HuH-7.5 (cell line): ENCODE measurements around the gene NDUFS6.

Experiments used
- DNase-seq: peaks from one replicate; pipeline ENCODE4 v3.0.0; 2011; ENCODE audit warnings: low spot score

The NDUFS6 gene

DNA sequence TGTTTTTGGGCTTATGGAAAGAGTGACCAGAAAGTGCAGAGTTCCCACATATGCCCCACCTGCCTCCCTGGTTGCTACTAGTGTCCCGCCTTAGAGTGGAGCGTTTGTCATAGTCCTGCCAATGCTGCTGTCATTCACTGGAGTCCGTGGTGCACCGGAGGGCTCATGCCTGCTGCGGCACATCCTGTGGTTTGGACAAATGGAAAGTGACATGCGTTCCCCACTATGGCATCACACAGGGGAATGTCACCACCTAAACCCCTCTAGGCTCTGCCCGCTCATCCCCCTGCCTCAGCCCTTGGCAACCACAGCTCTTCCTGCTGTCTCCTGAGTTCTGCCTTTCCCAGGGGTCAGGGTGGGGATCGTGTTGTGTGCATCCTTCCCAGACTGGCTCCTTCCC lies 52.3 kb downstream of the NDUFS6 start:
- DNase-seq: no peak

DNA sequence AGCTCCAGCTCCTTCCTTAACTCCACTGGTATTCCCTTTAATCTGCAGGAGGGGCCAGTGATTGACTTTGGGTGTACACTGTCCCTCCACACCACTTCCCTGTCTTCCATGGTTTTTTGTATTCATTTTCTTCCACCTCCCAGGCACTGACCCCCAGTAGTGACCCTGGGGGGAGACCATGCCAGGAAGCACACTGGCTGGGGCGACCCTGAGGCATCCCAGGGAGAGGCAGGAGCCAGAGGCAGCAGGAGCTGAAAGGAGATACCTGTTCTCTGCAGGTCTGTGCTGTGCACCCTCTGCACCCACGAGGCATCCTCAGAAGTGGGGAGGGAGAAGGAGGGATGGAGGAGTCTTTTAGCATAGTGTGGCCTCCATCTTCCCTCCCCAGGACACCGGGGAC lies 53.9 kb downstream of the NDUFS6 start:
- DNase-seq: no peak

DNA sequence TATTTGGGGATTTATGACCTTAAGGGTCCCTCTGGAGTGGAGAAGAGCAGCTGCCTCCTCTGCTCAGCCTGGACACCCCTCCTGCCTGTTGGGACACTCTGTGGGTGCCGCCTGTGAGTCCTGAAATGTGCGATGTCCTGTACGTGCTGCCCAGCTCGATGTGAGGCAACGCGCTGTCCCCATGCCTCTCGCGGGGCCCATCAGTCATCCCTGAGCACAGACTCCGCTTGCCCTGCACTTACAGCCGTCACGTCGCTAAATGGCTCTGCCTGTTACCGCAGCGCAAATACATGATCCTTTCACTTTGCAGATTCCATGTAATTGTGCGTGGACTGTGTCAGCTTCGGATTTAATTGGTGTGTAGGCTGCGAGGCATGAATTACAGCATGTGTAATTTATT lies 54.4 kb downstream of the NDUFS6 start:
- no peak for DNase-seq

DNA sequence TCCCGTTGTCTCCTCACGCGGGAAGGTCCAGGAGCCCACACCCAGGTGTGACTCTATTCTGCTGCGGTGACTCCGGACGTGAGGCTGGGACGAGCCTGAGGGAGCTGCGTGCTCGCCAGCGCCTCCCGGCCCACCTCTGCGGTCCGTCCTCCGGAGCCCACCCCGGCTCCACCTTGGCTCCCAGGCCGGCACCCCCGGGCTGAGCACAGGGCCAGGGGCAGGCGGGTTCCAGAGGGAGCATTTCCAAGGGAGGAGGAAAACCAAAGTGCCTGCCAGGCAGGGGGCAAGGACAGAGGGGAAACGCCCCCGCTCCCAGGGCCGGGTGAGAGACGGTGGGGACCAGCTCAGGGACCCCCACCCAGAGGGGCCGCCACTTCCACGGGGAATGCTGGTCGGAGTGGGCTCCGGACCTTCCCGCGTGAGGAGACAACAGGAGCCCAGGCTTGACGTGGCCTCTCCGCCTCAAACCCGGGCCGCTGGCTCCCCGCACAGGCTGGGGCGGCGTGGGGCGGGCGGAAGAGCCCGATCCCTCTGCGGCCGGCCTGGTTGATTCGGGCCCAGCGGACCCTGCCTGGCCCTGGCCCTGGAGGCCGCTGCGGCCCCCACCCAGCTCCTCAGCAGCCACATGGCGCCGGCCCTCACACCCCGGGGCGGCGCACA lies 55.5 kb downstream of the NDUFS6 start:
- no peak for DNase-seq

DNA sequence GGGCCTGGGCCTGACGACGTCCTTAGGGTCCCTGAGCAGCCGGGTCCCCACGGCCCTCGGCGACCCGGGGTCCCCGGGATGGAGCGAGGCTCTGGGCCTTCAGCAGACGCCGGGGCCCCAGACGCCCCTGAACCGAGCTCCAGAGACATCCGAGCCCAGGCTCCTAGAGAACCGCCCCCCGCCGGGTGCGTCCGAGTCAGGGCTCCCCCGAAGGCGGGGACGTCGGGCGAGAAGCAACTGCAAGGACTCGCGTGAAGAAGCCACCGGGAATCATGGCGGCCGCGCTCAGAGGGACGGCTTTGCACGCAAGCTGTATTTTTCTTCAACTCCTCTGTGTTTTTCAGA lies 56.0 kb downstream of the NDUFS6 start:
- no peak for DNase-seq

DNA sequence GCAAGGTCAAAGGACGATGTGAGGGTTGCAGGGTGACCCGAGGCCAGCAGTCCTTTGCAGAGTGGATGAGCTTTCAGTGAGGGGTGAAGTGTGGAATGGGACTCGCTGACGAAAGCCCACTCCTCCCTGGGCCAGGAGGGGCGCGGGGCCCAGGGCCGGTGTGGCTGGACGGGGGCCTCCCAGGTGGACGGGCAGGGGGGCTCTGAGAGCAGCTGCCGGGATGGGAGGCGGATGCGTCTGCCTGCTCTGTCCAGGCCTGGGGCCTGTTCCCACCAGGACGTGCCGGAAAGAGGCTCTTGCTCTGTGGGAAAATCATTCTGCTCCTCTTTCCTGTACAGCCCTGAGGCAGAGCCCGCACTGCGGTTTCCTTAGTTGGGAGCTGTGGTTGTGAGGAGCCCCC lies 57.2 kb downstream of the NDUFS6 start:
- DNase-seq: no peak

DNA sequence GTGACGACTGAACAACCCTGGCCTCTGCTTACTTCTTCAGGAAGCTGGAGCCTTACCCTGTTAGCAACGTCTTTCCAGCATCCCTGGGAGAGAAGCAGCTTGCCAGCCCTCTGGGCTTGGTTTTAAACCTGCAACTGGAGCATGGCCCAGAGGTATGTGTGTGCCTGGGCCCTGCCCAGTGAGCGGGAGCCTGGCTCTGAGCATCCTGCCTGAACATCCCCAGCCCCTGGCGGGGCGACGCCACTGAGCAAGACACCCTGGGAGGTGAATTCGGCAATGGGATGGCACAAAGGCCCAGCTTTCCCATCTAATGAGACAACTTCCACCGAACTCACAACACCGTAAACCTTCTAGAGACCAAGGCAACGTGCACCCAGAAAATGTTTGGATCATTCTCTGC lies 57.9 kb downstream of the NDUFS6 start:
- no peak for DNase-seq

DNA sequence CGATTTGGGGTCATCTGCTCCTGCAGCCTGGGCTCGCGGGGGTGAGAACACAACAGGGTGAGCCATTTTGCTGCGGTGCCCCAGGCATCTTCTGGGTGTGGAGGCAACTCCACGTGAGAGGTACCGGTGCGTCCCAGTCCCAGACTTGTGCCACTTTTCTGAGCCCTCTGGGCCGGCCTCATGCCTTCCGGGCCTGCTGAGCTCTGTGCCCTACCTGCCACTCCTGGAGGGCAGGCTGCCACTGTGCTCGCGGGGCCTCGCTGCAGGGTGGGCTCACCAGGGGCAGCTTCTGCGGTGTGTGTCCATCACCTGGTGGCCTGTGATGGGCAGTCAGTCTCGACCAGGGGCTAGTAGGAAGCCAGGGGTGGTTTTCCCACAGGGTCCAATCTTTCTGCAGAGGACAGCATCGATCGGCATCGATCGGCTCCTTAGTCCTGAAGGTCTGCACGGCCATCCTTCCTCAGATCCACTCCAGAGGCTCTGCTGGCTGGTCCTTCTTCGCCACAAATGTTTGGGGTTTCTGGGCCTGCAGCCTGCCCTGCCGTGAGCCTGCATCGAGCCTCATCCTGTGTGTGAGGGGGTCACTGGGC lies 58.9 kb downstream of the NDUFS6 start:
- DNase-seq: no peak

DNA sequence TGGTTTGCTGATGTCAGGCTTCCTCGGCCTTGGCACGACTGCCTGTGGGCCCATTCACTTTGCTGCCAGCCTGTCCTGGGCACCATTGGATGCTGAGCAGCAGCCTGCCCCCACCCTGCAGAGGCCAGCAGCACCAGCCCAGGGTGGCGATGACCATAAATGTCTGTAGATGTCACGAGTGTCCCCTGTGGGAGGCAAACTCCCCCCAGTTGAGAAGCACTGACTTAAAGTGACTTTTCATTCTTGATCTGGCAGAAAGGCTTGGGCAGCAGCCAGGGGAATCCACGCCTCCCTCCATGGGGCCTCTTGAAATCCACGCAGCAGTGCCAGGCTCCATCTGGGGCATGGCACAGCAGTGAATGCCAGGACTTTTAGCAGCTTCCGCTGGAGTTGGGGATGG lies 59.7 kb downstream of the NDUFS6 start:
- no peak for DNase-seq

DNA sequence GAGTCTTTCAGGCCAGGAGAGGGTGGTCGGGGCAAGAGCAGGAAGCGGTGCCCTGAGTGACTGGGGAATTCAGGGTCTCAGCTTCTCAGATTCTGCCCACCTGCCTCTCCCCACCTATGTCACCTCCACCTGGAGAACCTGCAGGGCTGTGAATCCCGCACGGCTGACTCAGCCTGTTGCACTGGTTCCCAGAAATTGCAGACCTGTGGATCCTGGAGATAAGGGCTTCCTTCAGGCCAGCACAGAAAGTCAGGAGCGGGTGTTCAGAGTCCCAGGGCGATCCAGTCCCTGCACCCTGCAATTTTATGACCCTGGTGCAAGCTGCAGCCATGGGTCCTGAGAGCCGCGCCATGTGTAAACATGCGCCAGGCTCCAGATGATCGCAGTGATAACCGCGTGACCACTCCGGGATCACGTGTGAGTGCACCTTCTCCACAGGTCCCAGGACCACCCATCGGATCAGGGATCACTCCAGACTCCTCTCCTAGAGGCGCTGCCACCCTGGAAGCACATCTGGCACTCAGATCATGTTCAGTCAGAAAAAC lies 63.8 kb downstream of the NDUFS6 start:
- no peak for DNase-seq

DNA sequence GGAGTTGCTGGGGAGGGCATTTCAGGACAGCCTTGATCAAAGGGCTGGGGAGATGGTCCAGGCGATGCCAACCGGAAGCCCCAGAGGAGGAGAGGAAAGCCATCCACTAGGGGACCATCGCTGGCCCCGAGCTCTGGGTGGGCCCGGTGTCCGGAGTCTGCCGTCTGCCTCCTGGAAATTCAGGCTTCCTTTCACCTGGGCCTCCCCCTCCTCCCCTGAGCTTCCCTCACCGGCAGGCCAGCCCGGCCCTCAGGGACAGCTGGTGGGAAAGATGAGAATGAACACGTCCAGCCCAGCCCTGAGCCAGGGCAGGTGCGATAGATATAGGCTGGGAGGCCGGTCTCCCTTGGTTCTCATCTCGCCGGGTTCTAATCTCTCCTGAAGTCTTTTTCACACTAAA lies 64.3 kb downstream of the NDUFS6 start:
- DNase-seq: no peak
